Lower leg skin (tissue), 4 donors: ENCODE measurements around the gene SLC25A13. TPM values are rescaled to one million over a fixed set of nuclear protein-coding genes. Genes with fewer than 3 reads are reported as not detected.
"Not testable (repeated sequence)": the region's sequence is repeated elsewhere in the genome, so short reads cannot be mapped to it uniquely, and the experiment has no call there.

Source experiments
- DNase-seq, 2 donors: peaks; one replicate each; pipeline ENCODE4 v3.0.0-alpha.2; 2019; ENCODE audit warnings: low spot score in 2 of 2
- H3K4me3 ChIP-seq: fragments of 200-600 bp; sonication (generic); 2 replicates; pipeline ENCODE4 v1.5.1; 2017; ENCODE audit warnings: mild to moderate bottlenecking, low read depth; ENCODE audit not compliant: poor library complexity, severe bottlenecking
- POLR2A ChIP-seq, 2 donors: fragments of 450-650 bp; IDR thresholded peaks; one replicate each; pipeline ENCODE4 v1.6.1; 2016 to 2017; ENCODE audit warnings: antibody characterized with exemption in 2 of 2, mild to moderate bottlenecking in 1 of 2, moderate library complexity in 1 of 2
- WGBS, 2 donors: methylation state at CpG; one replicate each; pipeline ENCODE4 v1.1.5; 2018; 5-methylcytosine and 5-hydroxymethylcytosine counted together
- intact Hi-C: fragments of 100-400 bp; cut with DNase I; formaldehyde crosslinking; loops from one replicate; pipeline ENCODE4 v1.15.0; 2023; ENCODE audit warnings: low total_unique reads
- total RNA-seq, 4 donors: library from RNA; depleted of rRNA; stranded (reverse); fragments of >200 nt; gene quantifications; one replicate each; pipeline ENCODE4 v1.1.0, GENCODE V29; 2016
- TF ChIP-seq, protein P1 (sequence below), 3 donors: fragments of 450-650 bp; IDR thresholded peaks; one replicate each; pipeline ENCODE4 v1.5.1; 2016; ENCODE audit warnings: antibody characterized with exemption in 3 of 3, mild to moderate bottlenecking in 3 of 3, moderate library complexity in 2 of 3

The SLC25A13 gene
- total RNA-seq, 4 donors from 2014 or later: 28.5 to 39.8 (median 33.0) TPM

DNA sequence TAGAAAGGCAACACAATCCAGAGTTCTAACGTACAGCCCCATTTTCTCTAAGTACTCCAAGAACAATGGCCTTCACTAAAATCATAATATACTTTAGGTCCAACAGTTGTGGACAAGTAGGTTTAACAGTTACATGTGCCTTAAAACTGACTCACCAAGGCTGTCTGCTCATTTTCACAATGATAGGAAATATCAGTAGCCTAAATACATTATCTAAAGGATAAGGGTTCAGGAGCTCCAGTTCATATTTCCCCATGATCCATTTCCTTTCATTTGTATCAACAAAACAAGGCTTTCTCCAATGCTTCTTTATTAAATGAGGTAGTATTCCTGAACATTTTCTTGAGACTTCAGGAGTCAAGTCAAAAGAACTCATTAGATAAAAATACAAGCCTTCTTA lies 164.0 kb downstream of the SLC25A13 start:
- DNase-seq: no peak
- WGBS, 2 donors: 97% methylated on average over 1 of the region's 1 CpG
- no peak for TF ChIP-seq POLR2A (IDR thresholded peaks at IDR 0.05)
- TF ChIP-seq, protein P1, sequence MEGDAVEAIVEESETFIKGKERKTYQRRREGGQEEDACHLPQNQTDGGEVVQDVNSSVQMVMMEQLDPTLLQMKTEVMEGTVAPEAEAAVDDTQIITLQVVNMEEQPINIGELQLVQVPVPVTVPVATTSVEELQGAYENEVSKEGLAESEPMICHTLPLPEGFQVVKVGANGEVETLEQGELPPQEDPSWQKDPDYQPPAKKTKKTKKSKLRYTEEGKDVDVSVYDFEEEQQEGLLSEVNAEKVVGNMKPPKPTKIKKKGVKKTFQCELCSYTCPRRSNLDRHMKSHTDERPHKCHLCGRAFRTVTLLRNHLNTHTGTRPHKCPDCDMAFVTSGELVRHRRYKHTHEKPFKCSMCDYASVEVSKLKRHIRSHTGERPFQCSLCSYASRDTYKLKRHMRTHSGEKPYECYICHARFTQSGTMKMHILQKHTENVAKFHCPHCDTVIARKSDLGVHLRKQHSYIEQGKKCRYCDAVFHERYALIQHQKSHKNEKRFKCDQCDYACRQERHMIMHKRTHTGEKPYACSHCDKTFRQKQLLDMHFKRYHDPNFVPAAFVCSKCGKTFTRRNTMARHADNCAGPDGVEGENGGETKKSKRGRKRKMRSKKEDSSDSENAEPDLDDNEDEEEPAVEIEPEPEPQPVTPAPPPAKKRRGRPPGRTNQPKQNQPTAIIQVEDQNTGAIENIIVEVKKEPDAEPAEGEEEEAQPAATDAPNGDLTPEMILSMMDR (IDR thresholded peaks at IDR 0.05): no peak
- intact Hi-C loops: no loop called here
- no peak overlapping the region for H3K4me3 ChIP-seq

DNA sequence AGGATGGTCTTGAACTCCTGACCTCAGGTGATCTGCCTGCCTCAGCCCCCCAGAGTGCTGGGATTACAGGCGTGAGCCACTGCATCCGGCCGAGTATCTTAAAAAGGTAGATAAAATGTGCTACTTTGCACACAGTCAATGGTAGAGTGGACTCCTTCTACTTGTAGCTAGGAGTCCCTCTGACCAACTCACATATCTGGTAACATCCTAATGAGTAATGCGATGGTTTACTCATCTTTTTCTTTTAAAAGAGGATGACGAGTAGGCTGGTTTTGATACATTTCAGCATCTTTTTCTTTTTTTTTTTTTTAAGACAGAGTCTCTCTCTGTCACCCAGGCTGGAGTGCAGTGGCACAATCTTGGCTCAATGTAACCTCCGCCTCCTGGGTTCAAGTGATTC lies 167.4 kb downstream of the SLC25A13 start:
- intact Hi-C loops, DNase-seq, H3K4me3 ChIP-seq: not testable (repeated sequence)
- 91 to 98% methylated on average over 6 of the region's 6 CpGs for WGBS, 2 donors

DNA sequence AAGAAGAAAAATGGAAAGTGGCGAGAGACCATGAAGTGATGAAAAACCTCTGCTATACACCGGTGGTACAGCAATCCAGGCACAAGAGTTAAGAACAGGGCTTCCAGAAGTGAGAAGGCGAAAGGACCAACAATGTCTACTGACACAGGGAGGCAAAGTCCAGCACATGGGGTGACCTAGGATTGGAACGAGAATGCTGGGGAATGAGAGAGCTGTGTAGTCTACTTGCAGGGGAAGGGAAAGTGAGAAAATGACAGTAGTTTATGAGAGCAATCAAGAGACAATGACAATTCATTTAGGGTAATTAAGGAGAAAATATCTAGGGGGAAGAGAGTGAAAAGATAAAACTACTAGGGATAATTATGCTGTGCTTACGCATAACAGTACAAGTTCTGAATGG lies 169.2 kb downstream of the SLC25A13 start:
- no peak for DNase-seq
- 93 to 97% methylated on average over 5 of the region's 5 CpGs for WGBS, 2 donors
- H3K4me3 ChIP-seq: no peak overlapping the region
- intact Hi-C loops: no loop called here
- TF ChIP-seq, protein P1 (IDR thresholded peaks at IDR 0.05): no peak
- TF ChIP-seq POLR2A (IDR thresholded peaks at IDR 0.05): no peak

DNA sequence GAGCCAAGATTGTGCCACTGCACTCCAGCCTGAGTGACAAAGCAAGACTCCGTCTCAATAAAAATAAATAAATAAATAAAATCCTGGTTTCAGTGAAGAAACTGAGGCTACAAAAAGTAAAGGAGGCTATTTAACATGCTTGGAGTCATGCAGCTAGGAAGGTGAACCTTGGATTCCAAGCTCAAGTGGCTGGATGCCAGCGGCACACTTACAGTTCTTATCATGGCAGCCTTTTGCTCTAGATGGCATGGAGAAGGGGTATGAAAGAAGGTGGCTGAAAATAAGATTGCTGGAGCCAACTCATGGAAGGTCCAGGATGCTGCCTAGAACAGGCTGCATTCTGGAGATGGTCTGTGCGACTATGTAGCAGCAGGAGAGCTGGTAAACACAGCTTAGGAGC lies 170.0 kb downstream of the SLC25A13 start:
- WGBS, 2 donors: 96 to 100% methylated on average over 3 of the region's 3 CpGs
- intact Hi-C loops: no loop called here
- no peak for DNase-seq
- TF ChIP-seq, protein P1 (IDR thresholded peaks at IDR 0.05): no peak
- no peak for TF ChIP-seq POLR2A (IDR thresholded peaks at IDR 0.05)
- no peak overlapping the region for H3K4me3 ChIP-seq

DNA sequence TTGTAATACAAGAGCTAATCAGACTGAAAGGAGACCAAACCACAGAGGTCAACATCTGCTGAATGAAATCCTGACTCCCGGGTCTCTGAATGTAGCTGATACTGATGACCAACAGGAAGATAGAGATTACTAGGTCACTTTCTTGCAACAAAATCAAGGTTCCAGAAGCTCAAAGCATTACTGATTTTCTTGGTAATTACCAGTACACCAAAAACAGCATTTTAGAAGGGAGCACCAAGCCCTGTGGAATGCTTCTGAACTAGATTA lies 177.7 kb downstream of the SLC25A13 start:
- WGBS, 2 donors: 92 to 100% methylated on average over 1 of the region's 1 CpG
- TF ChIP-seq, protein P1 (IDR thresholded peaks at IDR 0.05): no peak
- TF ChIP-seq POLR2A (IDR thresholded peaks at IDR 0.05): no peak
- intact Hi-C loops: no loop called here
- no peak for DNase-seq
- H3K4me3 ChIP-seq: no peak overlapping the region

DNA sequence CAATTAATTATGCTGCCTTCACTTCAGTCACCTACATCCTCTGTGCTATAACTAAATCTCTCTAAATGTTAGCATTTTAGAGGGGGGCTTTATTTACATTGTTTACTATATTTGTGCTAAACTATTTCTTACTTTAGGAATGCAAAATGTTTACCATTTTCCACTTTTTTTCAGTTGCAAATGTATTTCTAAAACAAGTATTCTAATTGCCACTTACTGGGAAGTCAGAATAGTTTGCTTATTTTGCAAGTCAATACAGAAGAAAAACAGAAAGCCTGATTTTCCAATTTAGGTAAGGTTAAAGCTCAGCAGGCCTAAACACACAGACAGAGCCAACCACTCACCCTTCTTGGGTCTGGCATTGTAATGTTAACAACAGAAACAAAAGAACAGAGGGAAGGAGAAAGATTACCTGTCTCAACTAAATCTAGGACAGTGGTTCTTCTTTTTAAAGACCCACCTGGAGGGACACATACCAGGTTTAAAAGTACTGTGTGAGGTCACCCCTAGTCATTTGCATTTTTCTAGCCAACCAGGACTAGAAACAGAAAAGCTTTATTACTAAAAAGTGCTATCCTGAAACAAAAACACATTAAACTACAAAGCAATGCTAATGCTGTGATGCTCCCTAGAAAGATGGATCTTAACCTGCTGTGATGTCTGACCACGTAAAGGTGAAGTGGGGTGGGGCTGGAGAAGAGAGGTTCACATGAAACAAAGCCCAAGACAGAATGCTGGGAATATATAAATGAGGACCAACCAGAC lies 178.2 kb downstream of the SLC25A13 start:
- intact Hi-C loops: no loop called here
- 89 to 93% methylated on average over 1 of the region's 1 CpG for WGBS, 2 donors
- no peak overlapping the region for H3K4me3 ChIP-seq
- no peak for DNase-seq
- no peak for TF ChIP-seq POLR2A (IDR thresholded peaks at IDR 0.05)
- TF ChIP-seq, protein P1 (IDR thresholded peaks at IDR 0.05): no peak
